GM18951 (cell line): Measurements from ENCODE around the gene PNRC1.
"Not testable (repeated sequence)": the region's sequence is repeated elsewhere in the genome, so short reads cannot be mapped to it uniquely, and the experiment has no call there.

Experiments
- POLR2A ChIP-seq: IDR thresholded peaks from 4 replicates; pipeline ENCODE4 v1.6.1; 2011; ENCODE audit warnings: mild to moderate bottlenecking; ENCODE audit not compliant: insufficient read length, insufficient read depth; ENCODE audit errors: extremely low read depth
- in situ Hi-C: fragments of 300-500 bp; cut with MboI; formaldehyde crosslinking; loops from one replicate; pipeline ENCODE4 v1.12.0; 2022; ENCODE audit warnings: low sequenced_read_pairs, mixed read lengths, inconsistent platforms; ENCODE audit not compliant: unreplicated experiment

PNRC1 gene

DNA sequence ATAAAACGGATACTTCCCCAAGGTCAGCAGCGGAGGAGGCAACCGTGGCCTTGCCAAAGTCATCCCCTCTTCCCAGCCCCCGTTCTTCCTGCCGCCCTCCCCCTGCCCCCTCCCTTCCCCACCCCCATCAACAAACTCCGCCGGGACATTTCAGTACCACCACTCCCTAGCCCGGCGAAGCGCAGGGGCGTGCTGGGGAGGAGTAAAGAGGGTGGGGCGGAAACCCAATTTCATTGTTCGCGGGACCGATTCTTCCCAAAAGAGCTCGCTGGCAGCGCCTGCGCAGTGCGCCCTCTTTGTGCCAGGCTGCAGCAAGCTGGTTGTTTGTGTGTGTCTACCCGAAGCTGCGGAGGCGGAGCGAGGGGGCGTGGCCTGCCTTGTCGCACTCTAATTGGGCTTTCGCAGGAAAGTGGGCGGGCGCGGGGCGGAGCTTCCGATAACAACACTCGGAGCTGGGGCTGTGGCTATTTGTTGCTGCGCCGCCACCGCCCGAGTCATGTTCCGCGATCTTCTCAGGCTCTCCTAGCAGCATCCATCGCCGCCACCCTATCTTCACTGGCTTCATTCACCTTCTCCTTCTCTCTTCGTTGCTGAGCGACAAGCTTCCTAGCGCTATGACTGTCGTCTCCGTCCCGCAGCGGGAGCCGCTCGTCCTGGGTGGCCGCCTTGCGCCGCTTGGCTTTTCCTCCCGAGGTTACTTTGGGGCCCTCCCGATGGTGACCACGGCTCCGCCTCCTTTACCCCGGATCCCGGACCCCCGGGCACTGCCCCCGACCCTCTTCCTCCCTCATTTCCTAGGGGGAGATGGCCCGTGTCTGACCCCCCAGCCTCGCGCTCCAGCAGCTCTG lies at the start of gene PNRC1:
Gene PNRC1 (plus strand): TSS at position 471 of the 848 bp plus-strand sequence. CDS start 144 bp downstream, at position 615.
- in situ Hi-C loops, result no loop called here
- TF ChIP-seq POLR2A, result peak; percentile 98

DNA sequence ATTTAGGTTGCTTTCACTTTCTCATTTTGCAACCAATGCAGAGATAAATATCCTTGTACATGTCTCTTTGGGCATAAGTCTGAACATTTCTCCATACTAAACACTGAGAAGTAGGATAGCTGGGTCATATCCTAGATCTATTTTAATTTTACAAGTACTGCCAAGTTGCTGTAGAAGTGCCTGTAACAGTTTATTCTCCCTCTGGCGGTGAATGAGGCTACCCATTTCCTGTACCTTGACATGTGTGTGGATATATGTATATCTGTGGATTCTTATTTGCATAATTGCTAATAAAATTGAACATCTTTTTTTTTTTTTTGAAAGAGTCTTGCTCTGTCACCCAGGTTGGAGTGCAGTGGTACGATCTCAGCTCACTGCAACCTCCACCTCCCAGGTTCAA lies 48.0 kb upstream of the PNRC1 start:
- TF ChIP-seq POLR2A, result no peak
- in situ Hi-C loops, result no loop called here

DNA sequence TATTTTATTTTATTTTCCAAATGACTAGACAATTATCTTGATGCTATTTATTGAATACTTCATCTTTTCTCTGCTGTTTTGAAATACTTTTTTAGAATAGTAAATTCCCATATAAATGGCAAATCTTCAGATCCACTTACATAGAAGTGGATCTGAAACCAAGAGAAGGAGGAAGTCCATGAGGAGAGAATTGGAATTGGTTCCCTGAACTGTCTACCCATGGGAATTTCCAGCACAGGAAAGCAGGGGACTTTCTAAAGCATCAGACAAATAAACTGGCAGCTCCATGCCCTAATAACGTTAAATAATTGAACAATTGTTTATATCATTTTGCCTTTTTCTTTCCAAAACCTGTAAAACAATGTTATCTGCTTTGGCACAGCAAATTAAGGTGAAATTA lies 47.1 kb upstream of the PNRC1 start:
- in situ Hi-C loops, result no loop called here
- TF ChIP-seq POLR2A, result no peak

DNA sequence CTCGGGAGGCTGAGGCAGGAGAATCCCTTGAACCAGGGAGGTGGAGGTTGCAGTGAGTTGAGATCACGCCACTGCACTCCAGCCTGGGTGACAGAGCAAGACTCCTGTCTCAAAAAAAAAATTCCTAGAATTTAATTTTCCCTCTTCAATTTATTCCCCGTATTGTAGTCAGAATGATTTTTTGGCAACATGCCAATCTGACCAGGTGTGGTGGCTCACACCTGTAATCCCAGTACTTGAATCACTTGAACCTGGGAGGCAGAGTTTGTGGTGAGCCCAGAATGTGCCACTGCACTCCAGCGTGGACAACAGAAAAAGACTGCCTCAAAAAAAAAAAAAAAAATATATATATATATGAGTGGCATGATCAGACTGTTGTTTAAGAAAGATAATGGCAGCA lies 46.4 kb upstream of the PNRC1 start:
- in situ Hi-C loops, result not testable (repeated sequence)

DNA sequence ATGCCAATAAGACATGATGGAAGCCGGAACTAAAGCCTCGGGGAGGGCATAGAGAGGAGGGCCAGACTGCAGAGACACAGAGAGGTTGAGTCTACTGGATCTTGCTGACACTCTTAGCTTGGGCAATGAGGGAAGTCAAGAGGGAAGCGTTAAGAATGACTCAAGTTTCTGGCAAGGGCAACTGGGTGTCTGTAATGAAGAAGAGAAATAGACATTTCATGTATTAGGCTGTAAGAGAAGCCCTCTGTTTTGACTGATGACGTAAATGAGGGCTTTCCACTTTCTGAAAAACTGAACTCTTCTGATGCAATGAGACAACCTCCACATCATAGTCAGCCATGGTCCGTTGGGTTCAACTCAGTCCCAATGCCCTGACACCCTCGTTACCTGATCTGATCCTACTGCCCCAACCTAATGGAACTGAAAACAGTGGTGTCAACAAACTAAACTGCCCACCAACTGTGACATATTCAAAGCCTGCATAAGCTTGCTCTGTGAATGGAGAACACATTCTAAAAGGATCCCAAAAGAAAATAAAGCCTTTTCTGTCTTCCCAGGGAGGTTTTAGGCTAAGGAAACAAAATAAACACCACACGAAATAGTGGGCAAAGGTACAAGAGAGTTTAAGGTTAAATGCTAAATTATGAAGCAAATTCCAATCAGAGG lies 45.8 kb upstream of the PNRC1 start:
- in situ Hi-C loops, result no loop called here
- no peak for TF ChIP-seq POLR2A

DNA sequence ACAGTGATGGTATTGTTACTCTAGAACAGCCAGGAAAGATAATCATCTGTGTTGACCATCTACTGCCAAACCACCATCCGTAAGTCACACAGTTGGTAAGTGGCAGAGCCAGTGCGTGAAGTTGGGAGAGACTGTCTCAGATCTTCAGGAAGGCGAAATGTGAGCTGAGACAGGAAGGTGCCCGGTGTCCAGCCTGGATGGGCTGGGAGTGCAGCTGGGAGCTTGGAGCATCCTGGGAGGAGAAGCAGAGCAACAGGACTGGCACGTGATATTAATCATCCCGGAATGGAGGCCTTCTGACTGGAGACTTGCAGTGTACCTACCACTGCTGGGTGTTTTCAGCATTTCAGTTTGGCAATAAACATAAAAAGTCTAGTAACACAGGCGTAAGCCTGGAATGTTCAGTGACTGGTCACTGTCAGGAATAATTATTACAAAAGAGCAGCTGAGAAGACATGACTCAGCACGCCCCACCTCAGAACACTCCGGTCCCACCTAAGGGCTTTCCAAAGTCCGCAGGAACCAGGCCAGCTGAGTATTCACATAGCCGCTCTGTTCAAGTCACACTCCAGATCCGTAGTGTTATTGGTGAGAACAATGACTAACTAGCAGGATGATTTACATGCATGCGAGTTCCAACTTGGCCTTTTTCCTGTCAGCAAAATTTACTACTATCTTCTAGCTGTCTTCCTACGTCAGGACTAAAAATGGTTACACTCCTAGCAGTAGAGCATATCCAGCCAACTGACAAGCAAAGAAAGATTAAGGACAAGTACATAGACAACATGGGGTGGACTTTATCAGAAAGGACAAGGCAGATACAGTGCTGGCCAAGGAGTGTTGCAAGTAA lies 45.1 kb upstream of the PNRC1 start:
- TF ChIP-seq POLR2A, result no peak
- in situ Hi-C loops, result no loop called here

DNA sequence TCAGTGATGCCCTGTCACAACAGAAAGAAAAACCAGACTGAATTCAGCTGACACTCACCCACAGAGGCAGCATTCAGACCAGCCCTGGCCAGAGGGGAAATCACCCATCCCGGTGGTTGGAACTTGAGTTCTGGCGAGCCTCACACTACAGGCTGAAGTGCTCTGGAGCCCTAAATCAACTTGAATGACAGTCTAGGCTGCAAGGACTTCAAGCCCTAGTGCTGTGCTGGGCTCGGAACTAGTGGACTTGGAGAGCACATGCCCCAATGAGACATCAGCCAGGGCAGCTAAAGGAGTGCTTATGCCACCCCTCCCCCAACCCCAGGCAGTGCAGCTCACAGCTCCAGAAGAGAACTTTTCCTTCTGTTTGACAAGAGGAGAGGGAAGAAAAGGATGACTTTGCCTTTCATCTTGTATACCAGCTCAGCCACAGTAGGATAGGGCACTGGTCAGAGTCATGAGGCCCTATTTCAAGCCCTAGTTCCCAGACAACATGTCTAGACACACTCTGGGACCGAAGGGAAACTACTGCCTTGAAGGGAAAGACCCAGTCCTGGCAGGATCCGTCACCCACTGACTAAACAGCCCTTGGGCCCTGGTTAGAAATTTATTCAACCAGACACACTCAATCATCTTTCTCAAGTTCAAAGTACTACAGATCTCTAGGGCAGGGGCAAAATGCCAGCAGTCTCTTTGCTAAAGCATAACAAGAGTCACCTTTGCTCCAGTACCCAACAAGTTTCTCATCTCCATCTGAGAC lies 43.2 kb upstream of the PNRC1 start:
- TF ChIP-seq POLR2A, result no peak
- in situ Hi-C loops, result no loop called here

DNA sequence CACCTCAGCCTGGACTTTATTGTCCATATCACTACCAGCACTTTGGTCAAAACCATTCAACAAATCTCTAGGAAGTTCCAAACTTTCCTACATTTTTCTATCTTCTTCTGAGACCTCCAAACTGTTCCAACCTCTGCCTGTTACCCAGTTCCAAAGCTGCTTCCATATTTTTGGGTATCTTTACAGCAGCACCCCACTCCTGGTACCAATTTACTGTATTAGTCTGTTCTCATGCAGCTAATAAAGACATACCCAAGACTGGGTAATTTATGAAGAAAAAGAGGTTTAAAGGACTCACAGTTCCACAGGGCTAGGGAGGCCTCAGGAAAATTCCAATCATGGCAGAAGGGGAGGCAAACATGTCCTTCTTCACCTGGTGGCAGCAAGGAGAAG lies 42.7 kb upstream of the PNRC1 start:
- in situ Hi-C loops, result not testable (repeated sequence)

DNA sequence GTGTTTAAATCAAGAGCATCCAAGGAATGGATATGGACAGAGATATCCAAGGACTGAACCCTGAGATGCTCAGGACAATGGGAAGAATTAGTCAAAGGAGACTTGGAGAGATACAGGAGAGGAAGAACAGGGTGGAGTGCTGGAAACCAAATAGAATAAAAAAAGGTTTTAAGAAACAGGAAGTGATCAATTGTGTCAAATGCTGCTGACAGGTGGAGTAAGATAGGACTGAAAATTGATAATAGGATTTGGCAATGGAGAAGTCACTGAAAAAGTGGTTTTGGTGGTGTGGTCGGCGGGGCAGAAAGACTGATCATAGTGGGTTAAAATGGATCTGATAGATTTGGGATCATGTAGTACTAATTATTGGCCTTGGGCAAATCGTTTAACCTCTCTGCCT lies 37.9 kb upstream of the PNRC1 start:
- TF ChIP-seq POLR2A, result no peak
- in situ Hi-C loops, result no loop called here

DNA sequence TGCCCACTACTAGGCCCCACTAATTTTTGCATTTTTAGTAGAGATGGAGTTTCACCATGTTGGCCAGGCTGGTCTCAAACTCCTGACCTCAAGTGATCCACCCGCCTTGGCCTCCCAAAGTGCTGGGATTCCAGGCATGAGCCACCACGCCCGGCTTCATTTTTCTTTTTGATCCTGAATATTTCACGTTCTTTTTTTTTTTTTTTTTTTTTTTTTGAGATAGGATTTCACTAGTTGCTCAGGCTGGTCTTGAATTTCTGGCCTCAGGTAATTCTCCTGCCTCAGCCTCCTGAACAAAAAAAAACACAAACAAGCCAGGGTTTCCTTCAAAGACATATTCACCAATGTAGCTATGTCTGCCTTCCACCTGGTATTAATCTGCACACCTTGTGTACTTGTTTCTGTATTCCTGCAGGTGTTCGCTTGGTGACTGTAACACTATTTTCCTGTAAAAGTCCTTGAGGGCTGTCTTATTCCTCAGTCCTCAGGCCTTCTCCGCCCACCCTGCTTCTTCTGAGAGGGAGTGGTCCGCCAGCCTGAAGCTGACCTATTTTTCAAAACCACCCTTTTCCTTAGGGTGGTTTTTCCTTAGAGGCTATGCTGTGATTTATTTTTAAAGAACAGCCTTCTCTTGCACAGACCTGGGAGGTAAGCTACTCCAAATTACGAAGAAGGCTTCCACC lies 36.1 kb upstream of the PNRC1 start:
- TF ChIP-seq POLR2A, result no peak
- in situ Hi-C loops, result no loop called here

DNA sequence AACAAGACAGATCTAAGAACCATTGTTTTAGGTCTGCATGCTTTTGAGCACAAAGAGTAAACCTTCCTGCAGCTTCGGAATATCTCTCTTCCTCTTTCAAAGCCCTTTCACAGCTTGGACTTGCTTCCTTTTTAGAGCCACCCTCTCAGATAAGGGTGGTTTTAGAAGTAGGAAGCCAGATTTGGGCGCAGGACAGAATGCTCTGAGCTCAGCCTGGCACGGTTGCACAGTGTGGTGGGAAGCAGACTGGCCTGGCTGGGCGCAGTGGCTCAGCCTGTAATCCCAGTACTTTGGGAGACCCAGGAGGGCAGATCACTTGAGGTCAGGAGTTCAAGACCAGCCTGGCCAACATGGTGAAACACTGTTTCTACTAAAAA lies 35.6 kb upstream of the PNRC1 start:
- no peak for TF ChIP-seq POLR2A
- in situ Hi-C loops, result no loop called here

DNA sequence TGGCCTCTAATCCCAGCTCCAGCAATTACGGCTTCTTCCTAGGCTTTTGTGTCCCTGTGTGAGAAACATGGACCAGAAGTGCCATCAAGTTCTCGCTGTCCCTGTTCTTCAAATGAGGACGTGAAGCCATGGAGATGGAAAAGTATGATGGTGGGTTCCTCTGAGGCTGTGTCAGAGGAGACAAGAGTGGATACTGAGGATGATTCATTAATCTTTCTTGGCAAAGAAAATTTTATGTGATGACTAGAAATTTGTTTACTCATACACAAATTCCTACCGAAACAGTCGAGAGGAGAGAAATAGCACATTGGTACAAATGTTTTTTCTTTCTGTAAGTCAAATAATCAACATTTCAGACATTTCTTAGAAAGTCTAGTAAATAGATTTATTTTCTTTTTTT lies 35.0 kb upstream of the PNRC1 start:
- in situ Hi-C loops, result no loop called here
- no peak for TF ChIP-seq POLR2A
